Measurements from ENCODE around the gene SCN4A.
"Not testable (repeated sequence)": the region's sequence is repeated elsewhere in the genome, so short reads cannot be mapped to it uniquely, and the experiment has no call there.

Gene SCN4A

DNA sequence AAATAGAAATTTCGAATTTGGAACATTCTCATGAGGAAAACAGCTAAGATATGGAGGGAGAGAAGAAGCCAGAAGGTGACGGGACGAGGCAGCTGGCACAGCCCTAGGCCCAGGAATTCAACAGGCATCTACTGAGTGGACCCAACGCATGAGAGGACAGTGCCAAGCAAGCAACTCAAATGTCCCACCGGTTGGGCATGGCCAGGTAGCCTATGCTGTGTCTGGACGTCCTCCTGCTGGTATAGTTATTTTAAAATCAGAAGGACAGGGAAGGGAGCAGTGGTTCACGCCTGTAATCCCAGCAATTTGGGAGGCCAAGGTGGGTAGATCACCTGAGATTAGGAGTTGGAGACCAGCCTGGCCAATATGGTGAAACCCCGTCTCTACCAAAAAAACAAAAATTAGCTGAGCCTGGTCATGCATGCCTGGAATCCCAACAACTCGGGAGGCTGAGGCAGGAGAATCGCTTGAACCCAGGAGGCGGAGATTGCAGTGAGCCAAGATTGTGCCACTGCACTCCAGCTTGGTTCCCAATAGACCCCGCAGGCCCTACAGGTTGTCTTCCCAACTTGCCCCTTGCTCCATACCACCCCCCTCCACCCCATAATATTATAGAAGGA lies 56.0 kb downstream of the SCN4A start:
- no peak for DNase-seq (ENCODE audit: low read depth)

DNA sequence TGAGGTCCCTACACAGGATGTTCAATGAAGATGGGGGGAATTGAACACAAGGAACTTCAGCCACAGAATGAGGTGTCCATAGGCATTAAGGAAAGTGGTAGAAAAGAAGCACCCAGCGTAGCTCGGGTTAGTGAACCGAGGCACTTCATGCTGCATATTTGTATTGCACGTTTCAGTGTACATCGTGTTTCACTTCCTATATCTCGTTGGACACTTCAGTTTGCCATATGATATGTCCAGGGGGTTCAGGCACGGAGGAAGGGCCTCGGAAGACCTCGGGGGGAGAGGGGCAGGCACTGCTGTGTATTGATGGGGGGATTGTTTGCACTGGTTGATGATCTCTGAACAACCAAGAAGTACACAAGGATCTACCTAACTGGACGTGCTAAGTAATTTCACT lies 57.0 kb downstream of the SCN4A start:
- DNase-seq (ENCODE audit: low read depth), result not testable (repeated sequence)

DNA sequence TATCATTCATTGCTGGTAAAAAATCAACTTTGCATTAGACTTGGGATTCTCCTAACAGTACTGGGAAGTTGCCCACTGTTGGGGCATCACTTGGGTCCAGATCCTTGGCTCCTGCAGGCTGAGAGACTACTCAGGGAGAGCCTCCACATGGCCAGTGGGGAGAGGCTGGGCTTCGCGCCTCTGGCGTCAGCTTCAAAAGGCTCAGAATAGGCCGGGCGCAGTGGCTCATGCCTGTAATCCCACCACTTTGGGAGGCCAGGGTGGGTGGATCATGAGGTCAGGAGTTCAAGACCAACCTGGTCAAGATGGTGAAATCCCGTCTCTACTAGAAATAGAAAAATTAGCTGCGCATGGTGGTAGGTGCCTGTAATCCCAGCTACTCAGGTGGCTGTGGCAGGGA lies 58.2 kb downstream of the SCN4A start:
- DNase-seq (ENCODE audit: low read depth), result no peak

DNA sequence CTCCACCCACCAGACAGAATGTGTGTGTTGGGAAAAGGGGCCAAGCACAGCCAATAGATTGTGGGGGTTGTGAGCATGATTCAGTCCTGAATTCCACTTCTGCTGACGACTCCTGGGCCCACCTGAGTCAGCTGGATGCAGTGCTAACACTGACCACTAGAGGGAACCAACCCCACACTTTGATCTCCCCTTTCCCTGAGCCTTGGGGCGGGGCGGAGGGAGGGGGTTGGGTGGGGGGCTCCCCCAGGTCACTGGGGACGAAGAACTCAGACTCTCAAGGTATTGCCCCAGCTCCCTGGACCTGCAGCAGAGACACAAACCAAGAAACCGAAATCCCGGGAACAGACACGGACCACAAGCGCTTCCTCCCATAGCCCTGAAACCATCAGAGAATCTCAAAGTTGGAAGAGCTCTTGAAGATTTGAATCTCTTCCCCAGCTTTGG lies 61.0 kb downstream of the SCN4A start:
- DNase-seq (ENCODE audit: low read depth), result peak; percentile 62

DNA sequence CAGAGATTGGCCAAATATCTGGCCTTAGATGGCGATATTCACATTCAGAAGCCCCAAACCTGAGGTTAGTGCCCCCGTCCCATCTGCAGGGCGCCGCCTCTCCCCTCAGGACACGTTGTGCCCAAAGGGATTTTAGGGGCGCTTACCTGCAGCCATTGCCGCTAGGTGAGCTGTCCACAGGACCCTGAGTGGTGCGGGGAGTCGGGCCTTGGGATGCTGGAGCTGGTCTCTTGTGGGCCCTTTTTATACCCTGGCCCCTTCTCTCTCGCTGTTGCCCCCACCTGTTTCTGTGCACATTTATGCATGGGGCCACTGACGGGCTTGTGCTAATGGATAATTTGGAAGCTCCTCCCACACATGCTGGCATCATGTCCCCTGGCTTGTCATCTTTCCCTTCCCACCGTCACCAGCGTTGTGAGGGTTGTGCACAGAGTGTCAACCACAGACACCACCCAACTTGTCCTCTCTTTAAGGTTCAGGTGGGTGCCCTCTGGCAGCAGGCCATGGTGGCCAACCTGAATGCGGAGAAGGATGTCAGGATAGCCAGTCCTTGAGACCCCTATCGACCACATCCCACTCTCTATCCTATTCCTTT lies 61.6 kb downstream of the SCN4A start, which contains the start of gene CSHL1:
Gene CSHL1 (minus strand): TSS at position 218 of the 595 bp plus-strand sequence. CDS start 62 bp downstream, at position 156.
- no peak for DNase-seq (ENCODE audit: low read depth)

DNA sequence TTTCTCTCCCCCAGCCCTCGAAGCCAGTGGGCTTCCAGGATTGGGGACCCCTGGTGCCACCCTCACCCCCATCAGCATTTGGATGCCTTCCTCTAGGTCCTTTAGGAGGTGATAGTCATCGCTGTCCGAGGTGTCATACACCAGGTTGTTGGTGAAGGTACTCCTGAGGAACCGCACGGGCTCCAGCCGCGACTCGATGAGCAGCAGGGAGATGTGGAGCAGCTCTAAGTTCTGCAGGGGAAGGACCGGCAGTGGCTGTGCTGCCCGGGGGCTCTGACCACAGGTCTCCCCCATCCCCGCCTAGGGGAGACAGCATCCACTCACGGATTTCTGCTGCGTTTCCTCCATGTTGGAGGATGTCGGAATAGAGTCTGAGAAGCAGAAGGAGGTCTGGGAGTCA lies 62.6 kb downstream of the SCN4A start:
- no peak for DNase-seq (ENCODE audit: low read depth)

DNA sequence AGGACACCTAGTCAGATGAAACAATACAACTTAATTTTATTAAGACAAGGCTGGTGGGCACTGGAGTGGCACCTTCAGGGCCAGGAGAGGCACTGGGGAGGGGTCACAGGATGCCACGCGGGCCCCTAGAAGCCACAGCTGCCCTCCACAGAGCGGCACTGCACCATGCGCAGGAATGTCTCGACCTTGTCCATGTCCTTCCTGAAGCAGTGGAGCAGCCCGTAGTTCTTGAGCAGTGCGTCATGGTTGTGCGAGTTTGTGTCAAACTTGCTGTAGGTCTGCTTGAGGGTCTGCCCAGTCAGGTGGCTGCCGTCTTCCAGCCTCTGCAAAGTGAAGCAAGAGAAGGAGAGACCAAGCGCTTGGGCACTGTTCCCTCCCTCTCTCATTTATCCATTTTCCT lies 63.1 kb downstream of the SCN4A start:
- not testable (repeated sequence) for DNase-seq (ENCODE audit: low read depth)

DNA sequence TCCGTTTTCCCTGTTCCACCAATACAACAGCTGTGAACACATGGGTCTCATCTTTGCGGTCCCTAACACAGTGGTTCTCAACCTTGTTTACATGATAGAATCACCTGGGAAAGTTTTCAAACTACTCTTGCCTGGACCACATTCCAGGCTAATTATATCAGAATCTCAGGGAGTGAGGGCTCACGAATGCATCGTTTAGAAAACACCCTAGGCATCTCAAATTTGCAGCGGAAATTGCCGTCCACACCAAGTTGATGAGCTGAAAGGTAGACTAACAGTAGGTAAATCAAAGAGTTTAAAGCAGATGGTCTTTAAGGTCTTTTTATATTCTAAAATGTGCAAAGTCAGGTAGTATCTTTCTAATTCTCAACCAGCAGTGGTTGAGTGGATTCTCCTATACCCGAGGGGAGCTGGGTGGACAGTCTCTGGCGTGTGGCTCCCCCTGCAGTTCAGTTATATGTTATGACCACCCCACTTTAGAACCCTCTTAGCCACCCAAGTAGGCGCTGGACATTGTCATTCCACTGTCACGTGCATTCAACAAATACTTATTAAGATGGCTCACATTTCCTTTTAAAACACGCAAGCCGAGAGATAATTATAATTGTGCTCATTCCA lies 65.4 kb downstream of the SCN4A start:
- peak; percentile 45 for DNase-seq (ENCODE audit: low read depth)

DNA sequence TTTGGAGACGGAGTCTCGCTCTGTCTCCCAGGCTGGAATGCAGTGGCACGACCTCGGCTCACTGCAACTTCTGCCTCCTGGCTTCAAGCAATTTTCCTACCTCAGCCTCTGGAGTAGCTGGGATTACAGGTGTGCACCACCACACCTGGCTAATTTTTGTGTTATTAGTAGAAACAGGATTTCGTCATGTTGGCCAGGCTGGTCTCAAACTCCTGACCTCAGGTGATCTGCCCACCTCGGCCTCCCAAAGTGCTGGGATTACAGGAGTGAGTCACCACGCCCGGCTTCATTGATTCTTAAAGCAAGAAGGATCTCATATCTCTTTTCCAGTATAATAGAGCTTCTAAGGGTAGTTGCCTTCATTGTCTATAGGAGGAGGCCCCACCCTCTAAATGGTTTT lies 67.9 kb downstream of the SCN4A start:
- DNase-seq (ENCODE audit: low read depth), result not testable (repeated sequence)

DNA sequence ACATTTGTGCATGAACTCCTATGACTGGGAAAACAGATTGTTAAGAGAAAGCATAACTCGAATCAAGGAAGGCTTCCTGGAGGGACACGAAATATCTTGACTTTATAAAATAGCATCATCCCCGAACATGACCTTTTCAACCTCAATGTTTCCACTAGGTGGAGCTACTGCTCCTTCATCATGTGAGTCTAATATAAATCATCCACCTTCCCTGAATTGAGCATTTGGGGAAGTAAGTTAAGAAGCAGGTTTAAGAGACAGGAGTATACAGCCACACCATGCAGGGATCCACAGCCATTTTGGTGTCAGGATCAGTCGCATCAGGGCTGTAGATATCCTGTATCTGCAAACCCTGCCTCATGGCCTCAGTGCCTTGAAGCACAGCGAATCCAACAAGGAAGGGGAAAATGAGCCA lies 68.9 kb downstream of the SCN4A start:
- peak; percentile 40 for DNase-seq (ENCODE audit: low read depth)

DNA sequence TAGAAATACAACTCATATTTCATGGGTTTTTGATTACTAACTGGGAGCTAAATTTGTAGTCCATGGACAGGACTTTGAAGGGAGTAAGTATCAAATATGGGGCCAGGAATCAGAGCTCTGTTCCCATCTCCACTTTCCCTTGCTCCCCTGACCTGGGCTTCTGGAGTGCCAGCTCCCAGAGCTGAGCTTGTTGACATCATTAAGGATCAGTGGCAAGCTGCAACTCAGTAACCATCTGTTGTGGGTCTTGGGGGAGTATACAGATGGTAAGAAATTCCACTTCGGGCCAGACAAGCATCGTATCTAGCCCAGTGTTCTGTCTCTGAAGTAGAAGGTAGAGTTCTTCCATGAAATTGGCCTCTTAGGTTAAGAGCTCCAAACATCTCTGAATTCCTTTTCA lies 70.7 kb downstream of the SCN4A start:
- DNase-seq (ENCODE audit: low read depth), result not testable (repeated sequence)

DNA sequence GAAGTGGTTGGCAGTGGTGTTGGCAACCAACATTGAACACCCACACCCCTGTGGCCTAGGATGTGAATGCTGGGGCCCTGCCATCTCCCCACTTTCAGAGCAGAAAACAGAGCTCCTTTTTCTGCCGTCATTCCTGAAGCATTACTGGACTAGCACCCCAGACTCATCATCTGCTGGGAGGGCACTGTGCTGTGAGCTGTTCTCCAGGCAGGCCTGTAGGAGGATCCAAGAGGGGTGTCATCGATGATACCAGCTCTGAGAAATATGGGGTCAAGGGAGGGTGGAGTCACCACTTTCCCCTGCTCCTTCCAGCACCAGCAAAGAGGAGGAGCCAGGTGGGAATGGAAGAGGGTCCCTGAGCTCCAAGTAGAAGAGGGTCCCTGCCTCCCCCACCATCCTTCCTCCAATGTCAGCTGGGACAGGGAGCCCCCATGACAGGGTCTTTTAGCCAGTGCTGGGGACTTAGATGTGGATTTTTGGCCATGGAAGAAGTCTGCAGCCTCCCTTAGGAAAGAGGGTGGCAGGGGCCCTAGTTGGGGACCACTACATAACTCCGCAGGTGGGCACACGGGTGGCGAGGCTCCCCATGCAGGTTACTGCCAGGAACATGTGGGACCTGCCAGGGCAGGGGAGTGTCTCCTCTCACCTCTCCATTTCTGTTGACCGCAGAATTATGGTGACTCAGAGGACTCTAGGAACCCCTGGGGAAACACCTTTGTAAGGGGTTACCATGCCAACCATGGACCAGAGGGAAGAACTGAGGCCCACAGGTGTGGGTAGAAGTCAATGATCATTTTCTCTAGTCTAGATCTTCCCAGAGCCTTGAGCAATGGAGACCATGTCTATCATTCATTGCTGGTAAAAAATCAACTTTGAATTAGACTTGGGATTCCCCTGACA lies 73.6 kb downstream of the SCN4A start:
- DNase-seq (ENCODE audit: low read depth), result peak; percentile 62

DNA sequence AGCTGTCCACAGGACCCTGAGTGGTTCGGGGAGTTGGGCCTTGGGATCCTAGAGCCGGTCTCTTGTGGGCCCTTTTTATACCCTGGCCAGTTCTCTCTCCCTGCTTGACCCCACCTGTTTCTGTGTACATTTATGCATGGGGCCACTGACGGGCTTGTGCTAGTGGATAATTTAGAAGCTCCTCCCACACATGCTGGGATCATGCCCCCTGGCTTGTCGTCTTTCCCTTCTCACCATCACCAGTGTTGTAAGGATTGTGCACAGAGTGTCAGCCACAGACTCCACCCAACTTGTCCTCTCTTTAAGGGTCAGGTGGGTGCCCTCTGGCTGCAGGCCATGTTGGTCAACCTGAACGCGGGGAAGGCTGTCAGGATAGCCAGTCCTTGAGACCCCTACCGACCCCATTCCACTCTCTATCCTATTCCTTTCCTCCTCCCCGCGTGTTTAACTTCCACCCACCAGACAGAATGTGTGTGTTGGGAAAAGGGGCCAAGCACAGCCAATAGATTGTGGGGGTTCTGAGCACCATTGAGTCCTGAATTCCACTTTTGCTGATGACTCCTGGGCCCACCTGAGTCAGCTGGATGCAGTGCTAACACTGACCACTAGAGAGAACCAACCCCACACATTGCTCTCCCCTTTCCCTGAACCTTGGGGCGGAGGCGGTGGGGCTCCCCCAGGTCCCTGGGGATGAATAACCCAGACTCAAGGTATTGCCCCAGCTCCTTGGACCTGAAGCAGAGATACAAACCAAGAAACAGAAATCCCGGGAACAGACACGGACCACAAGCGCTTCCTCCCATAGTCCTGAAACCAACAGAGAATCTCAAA lies 76.0 kb downstream of the SCN4A start, which contains the start of gene CSH1:
Gene CSH1 (minus strand): TSS at position 51 of the 831 bp plus-strand sequence. CDS start 63 bp downstream, outside the sequence.
- DNase-seq (ENCODE audit: low read depth), result not testable (repeated sequence)

DNA sequence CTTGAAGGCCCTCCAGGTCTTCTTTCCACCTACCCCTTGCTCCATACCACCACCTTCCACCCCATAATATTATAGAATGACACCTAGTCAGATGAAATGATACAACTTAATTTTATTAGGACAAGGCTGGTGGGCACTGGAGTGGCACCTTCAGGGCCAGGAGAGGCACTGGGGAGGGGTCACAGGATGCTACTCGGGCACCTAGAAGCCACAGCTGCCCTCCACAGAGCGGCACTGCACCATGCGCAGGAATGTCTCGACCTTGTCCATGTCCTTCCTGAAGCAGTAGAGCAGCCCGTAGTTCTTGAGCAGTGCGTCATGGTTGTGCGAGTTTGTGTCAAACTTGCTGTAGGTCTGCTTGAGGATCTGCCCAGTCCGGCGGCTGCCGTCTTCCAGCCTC lies 77.9 kb downstream of the SCN4A start:
- not testable (repeated sequence) for DNase-seq (ENCODE audit: low read depth)

DNA sequence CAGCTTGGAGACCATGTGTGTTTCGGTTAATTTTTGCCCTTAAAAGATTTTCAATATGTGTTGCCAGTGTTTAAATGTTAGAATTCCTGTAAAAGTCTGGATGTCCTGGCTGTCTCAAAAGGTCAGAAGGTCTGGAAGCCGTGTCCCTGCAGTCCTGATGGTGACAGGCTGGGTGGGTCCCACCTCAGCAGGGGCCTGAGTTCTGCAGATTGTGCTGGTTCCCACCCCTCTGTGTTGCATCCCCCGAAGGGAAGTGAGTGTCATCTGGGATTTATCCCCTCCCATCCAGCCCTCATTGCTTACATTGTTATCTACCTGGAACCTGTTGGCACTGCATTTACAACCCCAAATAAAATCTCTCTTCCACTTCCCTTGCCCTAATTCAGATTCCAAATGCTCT lies 78.7 kb downstream of the SCN4A start:
- DNase-seq (ENCODE audit: low read depth), result not testable (repeated sequence)

DNA sequence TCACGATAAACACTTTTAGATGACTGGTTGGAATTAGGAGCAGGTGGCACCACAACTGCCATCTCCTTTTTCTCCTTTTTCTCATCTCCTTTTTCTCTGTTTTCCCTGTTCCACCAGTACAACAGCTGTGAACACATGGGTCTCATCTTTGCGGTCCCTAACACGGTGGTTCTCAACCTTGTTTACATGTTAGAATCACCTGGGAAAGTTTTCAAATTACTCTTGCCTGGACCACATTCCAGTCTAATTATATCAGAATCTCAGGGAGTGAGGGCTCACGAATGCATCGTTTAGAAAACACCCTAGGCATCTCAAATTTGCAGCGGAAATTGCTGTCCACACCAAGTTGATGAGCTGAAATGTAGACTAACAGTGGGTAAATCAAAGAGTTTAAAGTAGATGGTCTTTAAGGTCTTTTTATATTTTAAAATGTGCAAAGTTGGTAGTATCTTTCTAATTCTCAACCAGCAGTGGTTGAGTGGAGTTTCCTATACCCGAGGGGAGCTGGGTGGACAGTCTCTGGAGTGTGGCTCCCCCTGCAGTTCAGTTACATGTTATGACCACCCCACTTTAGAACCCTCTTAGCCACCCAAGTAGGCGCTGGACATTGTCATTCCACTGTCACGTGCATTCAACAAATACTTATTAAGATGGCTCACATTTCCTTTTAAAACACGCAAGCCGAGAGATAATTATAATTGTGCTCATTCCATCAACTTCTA lies 80.2 kb downstream of the SCN4A start:
- peak; percentile 40 for DNase-seq (ENCODE audit: low read depth)

DNA sequence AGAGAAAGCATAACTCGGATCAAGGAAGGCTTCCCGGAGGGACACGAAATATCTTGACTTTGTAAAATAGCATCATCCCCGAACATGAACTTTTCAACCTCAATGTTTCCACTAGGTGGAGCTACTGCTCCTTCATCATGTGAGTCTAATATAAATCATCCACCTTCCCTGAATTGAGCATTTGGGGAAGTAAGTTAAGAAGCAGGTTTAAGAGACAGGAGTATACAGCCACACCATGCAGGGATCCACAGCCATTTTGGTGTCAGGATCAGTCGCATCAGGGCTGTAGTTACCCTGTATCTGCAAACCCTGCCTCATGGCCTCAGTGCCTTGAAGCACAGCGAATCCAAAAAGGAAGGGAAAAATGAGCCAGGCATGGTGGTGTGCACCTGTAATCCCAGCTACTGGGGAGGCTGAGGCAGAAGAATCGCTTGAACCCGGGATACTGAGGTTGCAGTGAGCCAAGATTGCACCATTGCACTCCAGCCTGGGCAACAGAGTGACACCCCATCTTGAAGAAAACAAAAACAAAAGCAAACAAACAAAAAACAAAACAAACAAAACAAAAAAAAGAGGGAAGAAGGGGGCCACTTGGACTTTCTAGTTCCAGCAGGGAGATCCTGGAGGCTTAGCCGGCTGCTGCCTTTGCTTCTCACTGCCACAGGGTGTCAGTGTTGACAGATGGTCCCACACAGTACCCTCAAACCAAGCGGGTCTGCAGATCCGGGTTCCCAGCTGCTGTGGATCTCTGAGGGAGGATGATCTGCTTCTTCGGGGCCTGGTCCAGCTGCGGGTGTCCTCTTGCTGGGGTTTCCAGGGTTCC lies 83.5 kb downstream of the SCN4A start:
- peak; percentile 68 for DNase-seq (ENCODE audit: low read depth)

Data from ELR (cell line).